ENCODE data around the gene EPHA6. TPM values are rescaled to one million over a fixed set of nuclear protein-coding genes. Genes with fewer than 3 reads are reported as not detected.

Gene EPHA6
- total RNA-seq, 1 experiment from 2014 or later: 0.61 TPM

- no peak overlapping the region for H2BK15ac ChIP-seq (ENCODE audit: low read depth, low read length)
- no peak overlapping the region for H3K4me2 ChIP-seq (ENCODE audit: insufficient read depth, insufficient read length, low read length)
- no peaks in the 10 kb centered on the region; a peak in 3 of 7 replicates for H3K36me3 Mint-ChIP-seq (ENCODE audit: insufficient read depth in 1 of 3, low read depth in 3 of 3)
- H3K23ac ChIP-seq (ENCODE audit: insufficient read length, low read depth, low read length): no peak overlapping the region
- H3K18ac ChIP-seq (ENCODE audit: insufficient read length, low read depth, low read length): no peak overlapping the region
- no peak overlapping the region for H3K14ac ChIP-seq (ENCODE audit: insufficient read depth, low read length)
- no peak overlapping the region for H2AFZ ChIP-seq (ENCODE audit: low read length)
- TF ChIP-seq, protein P1, sequence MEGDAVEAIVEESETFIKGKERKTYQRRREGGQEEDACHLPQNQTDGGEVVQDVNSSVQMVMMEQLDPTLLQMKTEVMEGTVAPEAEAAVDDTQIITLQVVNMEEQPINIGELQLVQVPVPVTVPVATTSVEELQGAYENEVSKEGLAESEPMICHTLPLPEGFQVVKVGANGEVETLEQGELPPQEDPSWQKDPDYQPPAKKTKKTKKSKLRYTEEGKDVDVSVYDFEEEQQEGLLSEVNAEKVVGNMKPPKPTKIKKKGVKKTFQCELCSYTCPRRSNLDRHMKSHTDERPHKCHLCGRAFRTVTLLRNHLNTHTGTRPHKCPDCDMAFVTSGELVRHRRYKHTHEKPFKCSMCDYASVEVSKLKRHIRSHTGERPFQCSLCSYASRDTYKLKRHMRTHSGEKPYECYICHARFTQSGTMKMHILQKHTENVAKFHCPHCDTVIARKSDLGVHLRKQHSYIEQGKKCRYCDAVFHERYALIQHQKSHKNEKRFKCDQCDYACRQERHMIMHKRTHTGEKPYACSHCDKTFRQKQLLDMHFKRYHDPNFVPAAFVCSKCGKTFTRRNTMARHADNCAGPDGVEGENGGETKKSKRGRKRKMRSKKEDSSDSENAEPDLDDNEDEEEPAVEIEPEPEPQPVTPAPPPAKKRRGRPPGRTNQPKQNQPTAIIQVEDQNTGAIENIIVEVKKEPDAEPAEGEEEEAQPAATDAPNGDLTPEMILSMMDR (conservative IDR thresholded peaks at IDR 0.05): no peak
- H3K9me3 ChIP-seq (ENCODE audit: control insufficient read depth, low read depth, low read length): no peaks in the 10 kb centered on the region
- H3K4me1 Mint-ChIP-seq: peaks cover 11 to 16% of the 10 kb centered on the region in 2 experiments
- H2BK5ac ChIP-seq (ENCODE audit: insufficient read length, low read length): no peak overlapping the region
- no peaks in the 10 kb centered on the region for H3K79me2 ChIP-seq (ENCODE audit: insufficient read depth, low read length)
- no peak overlapping the region for H2BK12ac ChIP-seq (ENCODE audit: insufficient read length, low read depth, low read length)
- H3K27me3 ChIP-seq (ENCODE audit: insufficient read depth, low read length): no peaks in the 10 kb centered on the region
- peak overlapping the region; percentile 45 for H2BK20ac ChIP-seq (ENCODE audit: low read depth, low read length, poor library complexity, severe bottlenecking)
- H3K27ac Mint-ChIP-seq: no peak overlapping the region
- no peaks in the 10 kb centered on the region for H3K23me2 ChIP-seq (ENCODE audit: insufficient read length, low read depth, low read length, poor library complexity, severe bottlenecking)
- H2BK120ac ChIP-seq (ENCODE audit: low read depth, low read length, poor library complexity, severe bottlenecking): no peak overlapping the region
- no peak overlapping the region for H3K4ac ChIP-seq (ENCODE audit: low read depth, low read length)
- H4K91ac ChIP-seq (ENCODE audit: insufficient read length, low read depth, low read length): no peak overlapping the region
- H3K4me1 ChIP-seq (ENCODE audit: insufficient read depth, low read length): 0 out of 2 replicates have a peak, but pooled peaks cover 4% of the 10 kb centered on the region
- H3K79me1 ChIP-seq (ENCODE audit: insufficient read depth, low read depth, low read length, poor library complexity, severe bottlenecking): no peaks in the 10 kb centered on the region
- no peaks in the 10 kb centered on the region for H4K20me1 ChIP-seq (ENCODE audit: control insufficient read depth, insufficient read depth, insufficient read length)
- H3K27me3 Mint-ChIP-seq (ENCODE audit: low read depth): no peaks in the 10 kb centered on the region
- H3K4me3 Mint-ChIP-seq: no peak overlapping the region
- no peak for DNase-seq
- no peak overlapping the region for H3K9ac ChIP-seq (ENCODE audit: extremely low read depth, insufficient read length, low read length)
- no peak overlapping the region for H4K5ac ChIP-seq (ENCODE audit: insufficient read length, low read depth, low read length)
- no peak overlapping the region for H2AK5ac ChIP-seq (ENCODE audit: insufficient read length, low read length)
- H3K27ac ChIP-seq (ENCODE audit: insufficient read length, low read depth, low read length): no peak overlapping the region
- H4K8ac ChIP-seq (replicated peaks; ENCODE audit: insufficient read length, low read depth, low read length): no peak overlapping the region
- no peak overlapping the region for H3T11ph ChIP-seq (ENCODE audit: low read length)
- no peaks in the 10 kb centered on the region; a peak in 1 of 5 replicates for H3K9me3 Mint-ChIP-seq
- H3K56ac ChIP-seq (ENCODE audit: insufficient read length, low read depth, low read length): no peak overlapping the region
Observed at GRCh38 chr3:97686258-97686657, 871.9 kb downstream of the EPHA6 start.
